Upper lobe of right lung (tissue), 1 donor: ENCODE measurements around the gene ABITRAM. TPM values are rescaled to one million over a fixed set of nuclear protein-coding genes. Genes with fewer than 3 reads are reported as not detected.
"Not testable (repeated sequence)": the region's sequence is repeated elsewhere in the genome, so short reads cannot be mapped to it uniquely, and the experiment has no call there.

Experiments used
- ATAC-seq: fragments of 200-7000 bp; cut with Tn5 transposase; one replicate; pipeline ENCODE4 v1.9.1; 2020; ENCODE audit warnings: mild to moderate bottlenecking, moderate library complexity
- DNase-seq: peaks from one replicate; pipeline ENCODE4 v3.0.0-alpha.2; 2020
- H3K27ac ChIP-seq: fragments of 200-600 bp; one replicate; pipeline ENCODE4 v1.8.0; 2022
- H3K27me3 ChIP-seq: fragments of 200-600 bp; one replicate; pipeline ENCODE4 v1.8.0; 2022; ENCODE audit warnings: mild to moderate bottlenecking
- H3K36me3 ChIP-seq: fragments of 200-600 bp; one replicate; pipeline ENCODE4 v1.8.0; 2022
- H3K4me1 ChIP-seq: fragments of 200-600 bp; one replicate; pipeline ENCODE4 v1.8.0; 2022
- H3K4me3 ChIP-seq: fragments of 200-600 bp; one replicate; pipeline ENCODE4 v1.8.0; 2022; ENCODE audit warnings: mild to moderate bottlenecking
- H3K9me3 ChIP-seq: fragments of 200-600 bp; one replicate; pipeline ENCODE4 v1.8.0; 2022
- intact Hi-C: fragments of 100-400 bp; cut with DNase I; formaldehyde crosslinking; loops from one replicate; pipeline ENCODE4 v1.11.0; 2022
- long read RNA-seq: library from polyadenylated mRNA; unstranded; transcript quantifications from one replicate; pipeline ENCODE4 v2.0.0, GENCODE V29; 2021
- total RNA-seq: library from RNA; stranded (reverse); fragmentation: NEBNext Ultra II Directional; extraction: Animal tissue kit (Norgen Biotek cat#: 25700); gene quantifications from one replicate; pipeline ENCODE4 v1.2.1, GENCODE V29; 2021
- TF ChIP-seq, protein P1 (sequence below): fragments of 200-600 bp; IDR thresholded peaks from one replicate; pipeline ENCODE4 v1.8.0; 2022; ENCODE audit warnings: antibody characterized with exemption
- donor health status: DM: no; HTN: yes; CAD: no; lungs with severe emphysema.

ABITRAM gene, protein sequence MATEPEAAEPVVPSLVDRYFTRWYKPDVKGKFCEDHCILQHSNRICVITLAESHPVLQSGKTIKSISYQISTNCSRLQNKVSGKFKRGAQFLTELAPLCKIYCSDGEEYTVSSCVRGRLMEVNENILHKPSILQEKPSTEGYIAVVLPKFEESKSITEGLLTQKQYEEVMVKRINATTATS
- 13.3 TPM for total RNA-seq
- long read RNA-seq, transcript FAM206A-201 (6 exons, 2,134 nt): major isoform, 18 of 25 reads
- long read RNA-seq, partial matches to known transcripts: 2 of 25 reads
- long read RNA-seq, other reads (novel, unspliced or antisense): 5 of 25 reads

DNA sequence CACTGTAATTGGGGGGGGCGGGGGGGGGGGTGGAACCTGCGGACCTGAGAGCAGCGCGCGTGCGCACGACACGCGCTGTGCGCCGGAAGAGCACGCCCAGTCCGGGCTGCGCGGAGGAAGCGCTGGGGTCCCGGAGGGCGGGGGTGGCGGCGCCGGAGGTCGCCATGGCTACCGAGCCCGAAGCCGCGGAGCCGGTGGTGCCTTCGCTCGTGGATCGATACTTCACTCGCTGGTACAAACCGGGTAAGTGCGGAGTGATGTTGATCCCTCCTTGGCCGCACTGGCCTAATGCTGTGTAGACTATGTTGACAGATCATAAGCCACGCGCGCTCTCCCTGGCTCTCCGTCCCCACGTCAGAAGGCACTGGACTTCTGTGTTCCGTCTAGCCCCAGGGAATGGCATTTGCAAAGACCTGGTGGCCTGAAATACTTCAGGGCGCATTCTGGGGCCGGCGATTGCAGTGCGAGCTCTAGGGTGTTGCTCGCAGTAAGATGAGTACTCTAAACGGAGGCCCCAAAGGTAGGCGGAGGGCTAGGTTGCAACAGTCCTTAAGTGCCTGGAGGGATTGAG lies at the start of gene ABITRAM:
Gene ABITRAM (plus strand): TSS at position 78 of the 571 bp plus-strand sequence. CDS start 87 bp downstream, at position 165.
- Histone ChIP-seq H3K27ac (peak within 1 kb of the TSS; percentile 91), H3K4me1 (peaks cover 17% of the 10 kb centered on the region), H3K4me3 (peak within 1 kb of the TSS; percentile 94), H3K9me3 (no peaks in the 10 kb centered on the region), H3K36me3 (peaks cover 11% of the 10 kb centered on the region), H3K27me3 (no peaks in the 10 kb centered on the region)
- intact Hi-C loops: no loop called here
- DNase-seq: peak; percentile 90
- peak; percentile 95 for ATAC-seq
- TF ChIP-seq, protein P1, sequence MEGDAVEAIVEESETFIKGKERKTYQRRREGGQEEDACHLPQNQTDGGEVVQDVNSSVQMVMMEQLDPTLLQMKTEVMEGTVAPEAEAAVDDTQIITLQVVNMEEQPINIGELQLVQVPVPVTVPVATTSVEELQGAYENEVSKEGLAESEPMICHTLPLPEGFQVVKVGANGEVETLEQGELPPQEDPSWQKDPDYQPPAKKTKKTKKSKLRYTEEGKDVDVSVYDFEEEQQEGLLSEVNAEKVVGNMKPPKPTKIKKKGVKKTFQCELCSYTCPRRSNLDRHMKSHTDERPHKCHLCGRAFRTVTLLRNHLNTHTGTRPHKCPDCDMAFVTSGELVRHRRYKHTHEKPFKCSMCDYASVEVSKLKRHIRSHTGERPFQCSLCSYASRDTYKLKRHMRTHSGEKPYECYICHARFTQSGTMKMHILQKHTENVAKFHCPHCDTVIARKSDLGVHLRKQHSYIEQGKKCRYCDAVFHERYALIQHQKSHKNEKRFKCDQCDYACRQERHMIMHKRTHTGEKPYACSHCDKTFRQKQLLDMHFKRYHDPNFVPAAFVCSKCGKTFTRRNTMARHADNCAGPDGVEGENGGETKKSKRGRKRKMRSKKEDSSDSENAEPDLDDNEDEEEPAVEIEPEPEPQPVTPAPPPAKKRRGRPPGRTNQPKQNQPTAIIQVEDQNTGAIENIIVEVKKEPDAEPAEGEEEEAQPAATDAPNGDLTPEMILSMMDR: no peak

DNA sequence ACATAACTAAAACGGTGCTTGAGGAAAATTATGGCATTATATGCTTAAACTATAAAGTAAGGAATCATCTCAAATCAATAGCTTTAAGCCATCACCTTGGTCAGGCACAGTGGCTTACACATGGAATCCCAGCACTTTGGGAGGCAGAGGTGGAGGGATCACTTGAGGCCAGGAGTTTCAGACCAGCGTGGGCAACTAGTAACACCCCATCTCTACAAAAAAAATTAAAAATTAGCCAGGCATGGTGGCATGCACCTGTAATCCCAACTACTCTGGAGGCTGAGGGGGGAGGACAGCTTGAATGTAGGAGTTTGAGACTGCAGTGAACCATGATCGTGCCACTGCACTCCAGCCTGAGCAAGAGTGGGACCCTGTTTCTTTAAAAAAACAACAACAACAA lies 49.5 kb upstream of the ABITRAM start:
- H3K27me3 ChIP-seq: no peaks in the 10 kb centered on the region
- ATAC-seq: no peak
- no peak overlapping the region for H3K4me3 ChIP-seq
- no peak for DNase-seq
- TF ChIP-seq, protein P1: no peak
- intact Hi-C loops: no loop called here
- H3K27ac ChIP-seq: no peak overlapping the region
- no peaks in the 10 kb centered on the region for H3K9me3 ChIP-seq
- H3K36me3 ChIP-seq: peaks cover 56% of the 10 kb centered on the region
- H3K4me1 ChIP-seq: no peaks in the 10 kb centered on the region

DNA sequence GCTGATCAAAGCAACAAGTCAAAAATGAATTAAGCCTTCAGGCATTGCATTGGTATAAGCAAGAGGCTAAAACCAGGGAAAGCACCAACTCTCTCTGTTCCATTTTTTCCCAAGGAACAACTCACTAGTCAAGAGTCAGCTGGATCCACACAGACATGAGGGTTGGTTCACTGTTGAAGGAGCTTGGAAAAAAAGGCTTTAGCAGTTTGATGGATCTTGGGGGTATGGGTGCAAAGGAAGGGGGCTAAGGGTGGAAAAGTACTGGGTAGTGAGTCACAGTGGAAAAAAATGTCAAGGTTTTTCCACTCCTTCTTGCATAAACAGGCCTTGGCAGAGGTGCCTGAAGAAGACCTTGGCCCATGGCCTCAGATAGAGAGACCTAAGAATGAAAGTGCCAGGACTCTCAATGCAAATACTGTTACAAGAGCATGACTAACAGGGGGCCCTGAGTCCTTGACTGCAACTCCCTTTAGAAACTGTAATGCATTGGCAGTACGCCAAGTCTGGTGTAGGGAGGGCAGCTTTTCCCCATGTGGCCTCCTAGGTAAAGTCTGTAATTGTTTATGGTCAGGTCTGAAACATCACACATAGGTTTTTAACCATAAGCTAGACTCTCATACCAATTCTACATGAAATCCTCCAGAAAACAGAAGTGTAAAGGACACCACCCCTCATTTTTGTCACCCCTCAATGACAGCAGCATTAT lies 48.4 kb upstream of the ABITRAM start:
- Histone ChIP-seq H3K4me3 (no peak overlapping the region), H3K9me3 (no peaks in the 10 kb centered on the region), H3K4me1 (no peaks in the 10 kb centered on the region), H3K27me3 (no peaks in the 10 kb centered on the region), H3K36me3 (peaks cover 56% of the 10 kb centered on the region), H3K27ac (no peak overlapping the region)
- ATAC-seq (peak; percentile 41), DNase-seq (no peak)
- intact Hi-C loops: no loop called here
- TF ChIP-seq, protein P1: no peak

DNA sequence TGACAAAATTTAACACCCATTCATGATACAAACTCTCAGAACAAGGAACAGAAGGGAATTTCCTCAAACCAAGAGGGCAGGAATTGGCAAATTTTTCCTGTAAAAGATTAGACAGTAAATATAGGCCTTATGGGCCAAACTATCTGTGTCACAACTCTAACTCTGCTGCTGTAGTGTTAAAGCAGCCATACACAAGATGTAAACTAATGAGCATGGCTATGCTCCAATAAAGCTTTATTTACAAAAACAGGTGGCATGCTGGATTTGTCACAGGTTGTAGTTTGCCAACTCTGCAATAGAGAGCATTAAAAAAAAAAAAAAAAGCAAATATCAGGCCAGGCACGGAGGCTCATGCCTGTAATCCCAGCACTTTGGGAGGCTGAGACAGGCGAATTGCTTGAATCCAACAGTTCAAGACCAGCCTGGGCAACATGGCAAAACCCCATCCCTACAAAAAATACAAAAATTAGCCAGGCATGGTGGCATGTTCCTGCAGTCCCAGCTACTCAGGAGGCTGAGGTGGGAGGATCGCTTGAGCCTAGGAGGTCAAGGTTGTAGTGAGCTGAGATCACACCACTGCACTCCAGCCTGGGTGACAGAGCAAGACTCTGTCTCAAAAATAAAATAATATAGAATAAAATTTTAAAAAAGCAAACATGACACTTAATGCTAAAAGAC lies 47.5 kb upstream of the ABITRAM start:
- H3K27me3 ChIP-seq, H3K27ac ChIP-seq, DNase-seq, H3K9me3 ChIP-seq, ATAC-seq, intact Hi-C loops, H3K4me3 ChIP-seq, H3K4me1 ChIP-seq: not testable (repeated sequence)
- peaks cover 56% of the 10 kb centered on the region for H3K36me3 ChIP-seq

DNA sequence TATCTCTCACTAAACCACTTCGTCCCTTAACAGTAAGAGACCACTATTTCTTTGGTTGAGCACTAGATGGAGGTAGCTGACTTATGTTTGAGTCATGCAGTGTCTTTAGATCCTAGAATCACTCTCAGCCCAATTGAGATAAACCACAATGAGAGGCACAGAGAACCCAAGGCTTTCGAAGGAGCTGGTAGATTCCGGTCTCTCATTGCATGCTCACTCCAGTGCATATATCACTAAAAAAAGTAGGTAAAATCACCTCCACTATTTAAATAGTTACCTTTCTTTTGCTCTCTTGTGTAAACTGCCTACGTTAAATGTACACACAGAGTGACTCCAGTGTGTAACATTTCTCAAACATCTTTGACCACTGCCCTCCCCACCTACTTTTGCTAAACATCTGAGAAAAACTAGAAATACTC lies 44.5 kb upstream of the ABITRAM start:
- Histone ChIP-seq H3K27ac (no peak overlapping the region), H3K9me3 (no peaks in the 10 kb centered on the region), H3K36me3 (peaks cover 73% of the 10 kb centered on the region), H3K4me1 (no peaks in the 10 kb centered on the region), H3K4me3 (no peak overlapping the region), H3K27me3 (no peaks in the 10 kb centered on the region)
- ATAC-seq (no peak), DNase-seq (no peak)
- TF ChIP-seq, protein P1: no peak
- intact Hi-C loops: no loop called here
